ENCODE data around the gene SFXN5.

SFXN5 gene

GRCh38 chr2:72924353-72925240 lies 146.9 kb downstream of the SFXN5 start:
- peak; percentile 49 for DNase-seq
- no peak overlapping the region for H3K4me3 ChIP-seq (ENCODE audit: low read length)
- no peaks in the 10 kb centered on the region for H3K79me1 ChIP-seq (ENCODE audit: low read length)

GRCh38 chr2:72923833-72924352 lies 147.6 kb downstream of the SFXN5 start:
- Histone ChIP-seq H3K79me1 (ENCODE audit: low read length) (no peaks in the 10 kb centered on the region), H3K4me3 (ENCODE audit: low read length) (no peak overlapping the region), H3K27ac (ENCODE audit: low read depth, low read length) (no peak overlapping the region), H2BK15ac (replicated peaks; ENCODE audit: low read depth) (no peak overlapping the region), H2AK5ac (ENCODE audit: low read length) (no peak overlapping the region), H3K36me3 (ENCODE audit: control insufficient read depth, insufficient read depth, low read length) (no peaks in the 10 kb centered on the region), H2BK120ac (ENCODE audit: low read depth, low read length) (no peak overlapping the region), H3K4me2 (ENCODE audit: low read length) (peak overlapping the region; percentile 39), H3K23ac (ENCODE audit: low read length) (peak overlapping the region; percentile 57), H3K4ac (ENCODE audit: low read depth, low read length) (no peak overlapping the region), H3K4me1 (ENCODE audit: control insufficient read depth, low read depth, low read length) (no peaks in the 10 kb centered on the region), H3K9ac (ENCODE audit: low read length) (no peak overlapping the region), H3K18ac (ENCODE audit: low read length) (no peak overlapping the region), H3K79me2 (ENCODE audit: control insufficient read depth, insufficient read depth, low read length) (no peaks in the 10 kb centered on the region), H3K56ac (ENCODE audit: low read length) (peak overlapping the region; percentile 8), H2BK5ac (ENCODE audit: low read length) (no peak overlapping the region), H3K27me3 (ENCODE audit: insufficient read depth, low read length, poor library complexity) (peaks cover 79% of the 10 kb centered on the region), H4K8ac (ENCODE audit: low read depth, low read length) (no peak overlapping the region), H4K5ac (ENCODE audit: low read length) (no peak overlapping the region)
- WGBS (ENCODE audit: extremely low coverage, insufficient coverage, low lambda C conversion rate), result no CpG with 5 or more reads among the region's 36 CpGs
- no peak for DNase-seq

More at GRCh38 chr2:72924353-72925240, 146.9 kb downstream of the SFXN5 start:
- Histone ChIP-seq H3K27me3 (ENCODE audit: insufficient read depth, low read length, poor library complexity) (peaks cover 79% of the 10 kb centered on the region), H2BK5ac (ENCODE audit: low read length) (no peak overlapping the region), H2AK5ac (ENCODE audit: low read length) (no peak overlapping the region), H3K4ac (ENCODE audit: low read depth, low read length) (no peak overlapping the region), H3K79me2 (ENCODE audit: control insufficient read depth, insufficient read depth, low read length) (no peaks in the 10 kb centered on the region), H3K23ac (ENCODE audit: low read length) (no peak overlapping the region), H3K27ac (ENCODE audit: low read depth, low read length) (no peak overlapping the region), H3K4me1 (ENCODE audit: control insufficient read depth, low read depth, low read length) (no peaks in the 10 kb centered on the region), H4K8ac (ENCODE audit: low read depth, low read length) (no peak overlapping the region), H3K18ac (ENCODE audit: low read length) (no peak overlapping the region), H2BK120ac (ENCODE audit: low read depth, low read length) (no peak overlapping the region), H3K4me2 (ENCODE audit: low read length) (peak overlapping the region; percentile 13), H3K56ac (ENCODE audit: low read length) (peak overlapping the region; percentile 37), H4K5ac (ENCODE audit: low read length) (no peak overlapping the region), H3K36me3 (ENCODE audit: control insufficient read depth, insufficient read depth, low read length) (no peaks in the 10 kb centered on the region), H2BK15ac (replicated peaks; ENCODE audit: low read depth) (no peak overlapping the region), H3K9ac (ENCODE audit: low read length) (peak overlapping the region; percentile 22)
- no CpG with 5 or more reads among the region's 61 CpGs for WGBS (ENCODE audit: extremely low coverage, insufficient coverage, low lambda C conversion rate)

GRCh38 chr2:72921853-72922252 lies 149.7 kb downstream of the SFXN5 start:
- Histone ChIP-seq H3K18ac (ENCODE audit: low read length) (no peak overlapping the region), H2AK5ac (ENCODE audit: low read length) (no peak overlapping the region), H3K56ac (ENCODE audit: low read length) (no peak overlapping the region), H2BK5ac (ENCODE audit: low read length) (no peak overlapping the region), H2BK120ac (ENCODE audit: low read depth, low read length) (no peak overlapping the region), H3K4me2 (ENCODE audit: low read length) (no peak overlapping the region), H3K79me1 (ENCODE audit: low read length) (no peaks in the 10 kb centered on the region), H3K23ac (ENCODE audit: low read length) (no peak overlapping the region), H2BK15ac (replicated peaks; ENCODE audit: low read depth) (no peak overlapping the region), H3K9ac (ENCODE audit: low read length) (no peak overlapping the region), H4K5ac (ENCODE audit: low read length) (no peak overlapping the region), H3K4me3 (ENCODE audit: low read length) (no peak overlapping the region), H3K4me1 (ENCODE audit: control insufficient read depth, low read depth, low read length) (no peaks in the 10 kb centered on the region), H3K4ac (ENCODE audit: low read depth, low read length) (no peak overlapping the region), H3K79me2 (ENCODE audit: control insufficient read depth, insufficient read depth, low read length) (no peaks in the 10 kb centered on the region), H3K27ac (ENCODE audit: low read depth, low read length) (no peak overlapping the region), H4K8ac (ENCODE audit: low read depth, low read length) (no peak overlapping the region), H3K36me3 (ENCODE audit: control insufficient read depth, insufficient read depth, low read length) (no peaks in the 10 kb centered on the region), H3K27me3 (ENCODE audit: insufficient read depth, low read length, poor library complexity) (peaks cover 79% of the 10 kb centered on the region)
- no CpG with 5 or more reads among the region's 1 CpG for WGBS (ENCODE audit: extremely low coverage, insufficient coverage, low lambda C conversion rate)
- no peak for DNase-seq

- peaks cover 73% of the 10 kb centered on the region for H3K27me3 ChIP-seq (ENCODE audit: insufficient read depth, low read length, poor library complexity)
- no peak overlapping the region for H2AK5ac ChIP-seq (ENCODE audit: low read length)
- no peak overlapping the region for H3K4ac ChIP-seq (ENCODE audit: low read depth, low read length)
- H3K27ac ChIP-seq (ENCODE audit: low read depth, low read length), result no peak overlapping the region
- H3K4me1 ChIP-seq (ENCODE audit: control insufficient read depth, low read depth, low read length), result no peaks in the 10 kb centered on the region
- no peak overlapping the region for H3K9ac ChIP-seq (ENCODE audit: low read length)
- H3K18ac ChIP-seq (ENCODE audit: low read length), result peak overlapping the region; percentile 9
- H3K4me3 ChIP-seq (ENCODE audit: low read length), result no peak overlapping the region
- H3K56ac ChIP-seq (ENCODE audit: low read length), result no peak overlapping the region
- H3K36me3 ChIP-seq (ENCODE audit: control insufficient read depth, insufficient read depth, low read length), result no peaks in the 10 kb centered on the region
- no peaks in the 10 kb centered on the region for H3K79me2 ChIP-seq (ENCODE audit: control insufficient read depth, insufficient read depth, low read length)
- H4K5ac ChIP-seq (ENCODE audit: low read length), result no peak overlapping the region
- H2BK5ac ChIP-seq (ENCODE audit: low read length), result no peak overlapping the region
- no peak for DNase-seq
- no peaks in the 10 kb centered on the region for H3K79me1 ChIP-seq (ENCODE audit: low read length)
- no peak overlapping the region for H2BK15ac ChIP-seq (replicated peaks; ENCODE audit: low read depth)
- no peak overlapping the region for H2BK120ac ChIP-seq (ENCODE audit: low read depth, low read length)
- peak overlapping the region; percentile 25 for H3K4me2 ChIP-seq (ENCODE audit: low read length)
- H3K23ac ChIP-seq (ENCODE audit: low read length), result no peak overlapping the region
- H4K8ac ChIP-seq (ENCODE audit: low read depth, low read length), result no peak overlapping the region
- WGBS (ENCODE audit: extremely low coverage, insufficient coverage, low lambda C conversion rate), result no CpG with 5 or more reads among the region's 15 CpGs
Observed at GRCh38 chr2:72921088-72921851, 150.2 kb downstream of the SFXN5 start.

GRCh38 chr2:72920318-72921087 lies 151.0 kb downstream of the SFXN5 start:
- no peak overlapping the region for H2BK5ac ChIP-seq (ENCODE audit: low read length)
- peak overlapping the region; percentile 50 for H3K9ac ChIP-seq (ENCODE audit: low read length)
- H3K23ac ChIP-seq (ENCODE audit: low read length), result no peak overlapping the region
- H2BK15ac ChIP-seq (replicated peaks; ENCODE audit: low read depth), result no peak overlapping the region
- H2AK5ac ChIP-seq (ENCODE audit: low read length), result no peak overlapping the region
- H4K5ac ChIP-seq (ENCODE audit: low read length), result no peak overlapping the region
- H2BK120ac ChIP-seq (ENCODE audit: low read depth, low read length), result no peak overlapping the region
- peak overlapping the region; percentile 29 for H3K56ac ChIP-seq (ENCODE audit: low read length)
- H3K79me2 ChIP-seq (ENCODE audit: control insufficient read depth, insufficient read depth, low read length), result no peaks in the 10 kb centered on the region
- no CpG with 5 or more reads among the region's 77 CpGs for WGBS (ENCODE audit: extremely low coverage, insufficient coverage, low lambda C conversion rate)
- H3K27me3 ChIP-seq (ENCODE audit: insufficient read depth, low read length, poor library complexity), result peaks cover 72% of the 10 kb centered on the region
- peak overlapping the region; percentile 9 for H3K18ac ChIP-seq (ENCODE audit: low read length)
- H3K4me3 ChIP-seq (ENCODE audit: low read length), result peak overlapping the region; percentile 8
- H3K79me1 ChIP-seq (ENCODE audit: low read length), result no peaks in the 10 kb centered on the region
- H3K4ac ChIP-seq (ENCODE audit: low read depth, low read length), result no peak overlapping the region
- peaks cover under 1% of the 10 kb centered on the region for H3K4me1 ChIP-seq (ENCODE audit: control insufficient read depth, low read depth, low read length)
- H3K36me3 ChIP-seq (ENCODE audit: control insufficient read depth, insufficient read depth, low read length), result no peaks in the 10 kb centered on the region
- H3K4me2 ChIP-seq (ENCODE audit: low read length), result peak overlapping the region; percentile 81
- no peak overlapping the region for H3K27ac ChIP-seq (ENCODE audit: low read depth, low read length)
- no peak overlapping the region for H4K8ac ChIP-seq (ENCODE audit: low read depth, low read length)
- peak; percentile 75 for DNase-seq

Measured in mesendoderm (in vitro differentiated cells).